Measurements from ENCODE around the gene PRKN. TPM values are rescaled to one million over a fixed set of nuclear protein-coding genes. Genes with fewer than 3 reads are reported as not detected.
"Not testable (repeated sequence)": the region's sequence is repeated elsewhere in the genome, so short reads cannot be mapped to it uniquely, and the experiment has no call there.

Gene PRKN
- total RNA-seq, 1 experiment from 2014 or later = 2.0 TPM

GRCh38 chr6:161826512-161826911 lies 901.1 kb downstream of the PRKN start:
- Histone ChIP-seq H3K27me3 (ENCODE audit: insufficient read depth, low read length) (no peaks in the 10 kb centered on the region), H3K4me2 (ENCODE audit: insufficient read depth, insufficient read length, low read length) (no peak overlapping the region), H3K79me2 (ENCODE audit: insufficient read depth, low read length) (no peaks in the 10 kb centered on the region), H2BK120ac (ENCODE audit: low read depth, low read length, poor library complexity, severe bottlenecking) (no peak overlapping the region), H3T11ph (ENCODE audit: low read length) (no peak overlapping the region), H3K18ac (ENCODE audit: insufficient read length, low read depth, low read length) (no peak overlapping the region), H3K9ac (ENCODE audit: extremely low read depth, insufficient read length, low read length) (no peak overlapping the region), H2AFZ (ENCODE audit: low read length) (no peak overlapping the region), H3K14ac (ENCODE audit: insufficient read depth, low read length) (no peak overlapping the region), H3K23me2 (ENCODE audit: insufficient read length, low read depth, low read length, poor library complexity, severe bottlenecking) (no peaks in the 10 kb centered on the region), H2BK12ac (ENCODE audit: insufficient read length, low read depth, low read length) (no peak overlapping the region), H4K5ac (ENCODE audit: insufficient read length, low read depth, low read length) (no peak overlapping the region), H3K9me3 (ENCODE audit: control insufficient read depth, low read depth, low read length) (no peaks in the 10 kb centered on the region), H3K56ac (ENCODE audit: insufficient read length, low read depth, low read length) (no peak overlapping the region), H3K4ac (ENCODE audit: low read depth, low read length) (no peak overlapping the region), H4K20me1 (ENCODE audit: control insufficient read depth, insufficient read depth, insufficient read length) (no peaks in the 10 kb centered on the region), H3K4me1 (ENCODE audit: insufficient read depth, low read length) (peaks cover 4% of the 10 kb centered on the region; the same call in 1 of the 2 replicates), H3K27ac (ENCODE audit: insufficient read length, low read depth, low read length) (no peak overlapping the region), H2BK5ac (ENCODE audit: insufficient read length, low read length) (no peak overlapping the region), H2BK20ac (ENCODE audit: low read depth, low read length, poor library complexity, severe bottlenecking) (no peak overlapping the region), H4K8ac (replicated peaks; ENCODE audit: insufficient read length, low read depth, low read length) (no peak overlapping the region), H2AK5ac (ENCODE audit: insufficient read length, low read length) (no peak overlapping the region), H4K91ac (ENCODE audit: insufficient read length, low read depth, low read length) (no peak overlapping the region), H3K23ac (ENCODE audit: insufficient read length, low read depth, low read length) (no peak overlapping the region), H2BK15ac (ENCODE audit: low read depth, low read length) (no peak overlapping the region), H3K79me1 (ENCODE audit: insufficient read depth, low read depth, low read length, poor library complexity, severe bottlenecking) (no peaks in the 10 kb centered on the region)
- DNase-seq = no peak
- H3K27me3 Mint-ChIP-seq (ENCODE audit: low read depth) = no peaks in the 10 kb centered on the region; the same call in 1 of the 2 replicates
- no peak overlapping the region for H3K27ac Mint-ChIP-seq
- no peaks in the 10 kb centered on the region for H3K36me3 Mint-ChIP-seq (ENCODE audit: insufficient read depth in 1 of 3, low read depth in 3 of 3)
- no peak for TF ChIP-seq CTCF (conservative IDR thresholded peaks at IDR 0.05)
- H3K9me3 Mint-ChIP-seq = no peaks in the 10 kb centered on the region
- peaks cover 23 to 26% of the 10 kb centered on the region in 2 experiments for H3K4me1 Mint-ChIP-seq
- no CpG with 5 or more reads among the region's 6 CpGs for WGBS (ENCODE audit: extremely low coverage, insufficient read length, low lambda C conversion rate)
- no peak overlapping the region for H3K4me3 Mint-ChIP-seq

GRCh38 chr6:161822204-161822603 lies 905.4 kb downstream of the PRKN start:
- H3K27me3 ChIP-seq (ENCODE audit: insufficient read depth, low read length); H4K91ac ChIP-seq (ENCODE audit: insufficient read length, low read depth, low read length); H4K20me1 ChIP-seq (ENCODE audit: control insufficient read depth, insufficient read depth, insufficient read length); H3K56ac ChIP-seq (ENCODE audit: insufficient read length, low read depth, low read length); H3K9ac ChIP-seq (ENCODE audit: extremely low read depth, insufficient read length, low read length); H3K79me2 ChIP-seq (ENCODE audit: insufficient read depth, low read length); H2BK15ac ChIP-seq (ENCODE audit: low read depth, low read length); H2BK5ac ChIP-seq (ENCODE audit: insufficient read length, low read length); H3K4ac ChIP-seq (ENCODE audit: low read depth, low read length); H3K23me2 ChIP-seq (ENCODE audit: insufficient read length, low read depth, low read length, poor library complexity, severe bottlenecking); H3K27me3 Mint-ChIP-seq (ENCODE audit: low read depth); H3K14ac ChIP-seq (ENCODE audit: insufficient read depth, low read length); H3K36me3 Mint-ChIP-seq (ENCODE audit: insufficient read depth in 1 of 3, low read depth in 3 of 3); H3K9me3 ChIP-seq (ENCODE audit: control insufficient read depth, low read depth, low read length); H2AK5ac ChIP-seq (ENCODE audit: insufficient read length, low read length); H3K4me1 Mint-ChIP-seq; H2BK12ac ChIP-seq (ENCODE audit: insufficient read length, low read depth, low read length); H2BK120ac ChIP-seq (ENCODE audit: low read depth, low read length, poor library complexity, severe bottlenecking); H4K8ac ChIP-seq (replicated peaks; ENCODE audit: insufficient read length, low read depth, low read length); H2AFZ ChIP-seq (ENCODE audit: low read length); H3K4me1 ChIP-seq (ENCODE audit: insufficient read depth, low read length); H4K5ac ChIP-seq (ENCODE audit: insufficient read length, low read depth, low read length); H3K18ac ChIP-seq (ENCODE audit: insufficient read length, low read depth, low read length); H3K4me3 Mint-ChIP-seq; H3K79me1 ChIP-seq (ENCODE audit: insufficient read depth, low read depth, low read length, poor library complexity, severe bottlenecking); DNase-seq; H3K9me3 Mint-ChIP-seq; H2BK20ac ChIP-seq (ENCODE audit: low read depth, low read length, poor library complexity, severe bottlenecking); H3K23ac ChIP-seq (ENCODE audit: insufficient read length, low read depth, low read length); H3K27ac ChIP-seq (ENCODE audit: insufficient read length, low read depth, low read length); H3T11ph ChIP-seq (ENCODE audit: low read length); H3K4me2 ChIP-seq (ENCODE audit: insufficient read depth, insufficient read length, low read length): not testable (repeated sequence)
- peak overlapping the region in 1 of 3 experiments; percentile 72; a peak in 1 of 7 replicates for H3K27ac Mint-ChIP-seq
- no CpG with 5 or more reads among the region's 9 CpGs for WGBS (ENCODE audit: extremely low coverage, insufficient read length, low lambda C conversion rate)
